Tibial nerve (tissue), 4 donors: ENCODE results near the gene LLGL2. TPM values are rescaled to one million over a fixed set of nuclear protein-coding genes. Genes with fewer than 3 reads are reported as not detected.

ENCODE experiments used
- DNase-seq, 2 donors: peaks; one replicate each; pipeline ENCODE4 v3.0.0-alpha.2; 2019; ENCODE audit warnings: low spot score in 2 of 2
- H3K27ac ChIP-seq, 4 donors: fragments of 200-600 bp; sonication (generic) in 3 of 4; one replicate each; pipeline ENCODE4 v1.5.1; 2017 to 2019; ENCODE audit warnings: mild to moderate bottlenecking in 1 of 4
- H3K27me3 ChIP-seq, 2 donors: fragments of 200-600 bp; sonication (generic) in 1 of 2; one replicate each; pipeline versions ENCODE4 v1.5.1 to v1.6.0; 2017 to 2019
- H3K36me3 ChIP-seq, 3 donors: fragments of 200-600 bp; sonication (generic); one replicate each; pipeline ENCODE4 v1.5.1; 2018 to 2019
- H3K4me1 ChIP-seq, 4 donors: fragments of 200-600 bp; sonication (generic) in 3 of 4; one replicate each; pipeline ENCODE4 v1.5.1; 2017 to 2019
- H3K4me3 ChIP-seq, 4 donors: fragments of 200-600 bp; sonication (generic) in 3 of 4; one replicate each; pipeline ENCODE4 v1.5.1; 2017 to 2019; ENCODE audit warnings: mild to moderate bottlenecking in 1 of 4, moderate library complexity in 1 of 4
- H3K9me3 ChIP-seq, 4 donors: fragments of 200-600 bp; sonication (generic) in 3 of 4; one replicate each; pipeline ENCODE4 v1.5.1; 2017 to 2019
- CTCF ChIP-seq, 5 experiments: fragments of 200-600 bp in 3 of 5; fragments of 450-650 bp in 2 of 5; sonication (generic) in 3 of 5; IDR thresholded peaks; one replicate each; pipeline ENCODE4 v1.5.1; 2016 to 2019; ENCODE audit warnings: antibody characterized with exemption in 5 of 5, mild to moderate bottlenecking in 3 of 5, moderate library complexity in 2 of 5
- EP300 ChIP-seq, 2 donors: sonication (generic); formaldehyde crosslinking; IDR thresholded peaks; one replicate each; pipeline ENCODE4 v1.6.1; 2017; ENCODE audit warnings: antibody characterized with exemption in 2 of 2, mild to moderate bottlenecking in 1 of 2
- POLR2A ChIP-seq, 2 donors: fragments of 450-650 bp; IDR thresholded peaks; one replicate each; pipeline ENCODE4 v1.6.1; 2017; ENCODE audit warnings: antibody characterized with exemption in 2 of 2, mild to moderate bottlenecking in 2 of 2, moderate library complexity in 2 of 2
- WGBS, 2 donors: methylation state at CpG; one replicate each; pipeline ENCODE4 v1.1.5; 2018; 5-methylcytosine and 5-hydroxymethylcytosine counted together
- total RNA-seq, 4 donors: library from RNA; depleted of rRNA; stranded (reverse); fragments of >200 nt; gene quantifications; one replicate each; pipeline ENCODE4 v1.1.0, GENCODE V29; 2016

The LLGL2 gene
- total RNA-seq, 4 donors from 2014 or later = 8.4 to 18.4 (median 8.8) TPM

GRCh38 chr17:75604034-75604695 is 78.7 kb downstream of the LLGL2 start:
- Histone ChIP-seq H3K4me3 (no peak overlapping the region), H3K27me3 (no peaks in the 10 kb centered on the region), H3K27ac (no peak overlapping the region), H3K9me3 (no peaks in the 10 kb centered on the region), H3K4me1 (peaks cover 0 to 21% (median 0%) of the 10 kb centered on the region in 4 donors), H3K36me3 (peaks cover 0 to 43% (median 0%) of the 10 kb centered on the region in 3 donors)
- TF ChIP-seq POLR2A (IDR thresholded peaks at IDR 0.05) (no peak), CTCF (IDR thresholded peaks at IDR 0.05) (no peak)
- no peak for DNase-seq
- WGBS, 2 donors = 71 to 78% methylated on average over 10 of the region's 12 CpGs

GRCh38 chr17:75605790-75606189 is 80.3 kb downstream of the LLGL2 start:
- H3K4me1 ChIP-seq = peaks cover 0 to 21% (median 0%) of the 10 kb centered on the region in 4 donors
- TF ChIP-seq CTCF (IDR thresholded peaks at IDR 0.05) = no peak
- no peak for TF ChIP-seq POLR2A (IDR thresholded peaks at IDR 0.05)
- TF ChIP-seq EP300 (IDR thresholded peaks at IDR 0.05) = no peak
- H3K27ac ChIP-seq = no peak overlapping the region
- no peak for DNase-seq
- H3K27me3 ChIP-seq = no peaks in the 10 kb centered on the region
- no peak overlapping the region for H3K4me3 ChIP-seq
- whole genome bisulfite sequencing, 2 donors = 81 to 93% methylated on average over 13 to 15 of the region's 16 CpGs
- H3K9me3 ChIP-seq = no peaks in the 10 kb centered on the region
- peaks cover 0 to 55% (median 0%) of the 10 kb centered on the region in 3 donors for H3K36me3 ChIP-seq

- H3K4me1 ChIP-seq = peaks cover 0 to 14% (median 0%) of the 10 kb centered on the region in 4 donors
- no peak for DNase-seq
- no peak overlapping the region for H3K4me3 ChIP-seq
- no peak overlapping the region for H3K27ac ChIP-seq
- H3K9me3 ChIP-seq = no peaks in the 10 kb centered on the region
- no peak for TF ChIP-seq EP300 (IDR thresholded peaks at IDR 0.05)
- no peak for TF ChIP-seq CTCF (IDR thresholded peaks at IDR 0.05)
- no peak for TF ChIP-seq POLR2A (IDR thresholded peaks at IDR 0.05)
- whole genome bisulfite sequencing, 2 donors = 84 to 87% methylated on average over 5 of the region's 5 CpGs
- no peaks in the 10 kb centered on the region for H3K27me3 ChIP-seq
- peaks cover 0 to 68% (median 0%) of the 10 kb centered on the region in 3 donors for H3K36me3 ChIP-seq
Observed at GRCh38 chr17:75607086-75607485, 81.6 kb downstream of the LLGL2 start.

GRCh38 chr17:75610103-75610984 is 84.8 kb downstream of the LLGL2 start:
- peaks cover 0 to 90% (median 0%) of the 10 kb centered on the region in 3 donors for H3K36me3 ChIP-seq
- TF ChIP-seq EP300 (IDR thresholded peaks at IDR 0.05) = no peak
- no peak for TF ChIP-seq POLR2A (IDR thresholded peaks at IDR 0.05)
- H3K27ac ChIP-seq = peak overlapping the region in 1 of 4 donors; percentile 71
- no peaks in the 10 kb centered on the region for H3K9me3 ChIP-seq
- no peak for DNase-seq
- 83 to 87% methylated on average over 22 to 23 of the region's 25 CpGs for WGBS, 2 donors
- peak overlapping the region in 1 of 4 donors; percentile 11 for H3K4me3 ChIP-seq
- no peaks in the 10 kb centered on the region for H3K4me1 ChIP-seq
- H3K27me3 ChIP-seq = no peaks in the 10 kb centered on the region

GRCh38 chr17:75611851-75612429 is 86.4 kb downstream of the LLGL2 start:
- no peaks in the 10 kb centered on the region for H3K4me1 ChIP-seq
- 89% methylated on average over 20 of the region's 20 CpGs for WGBS, 2 donors
- H3K4me3 ChIP-seq = no peak overlapping the region
- peak overlapping the region in 1 of 4 donors; percentile 71 for H3K27ac ChIP-seq
- peaks cover 0 to 91% (median 0%) of the 10 kb centered on the region in 3 donors for H3K36me3 ChIP-seq
- no peaks in the 10 kb centered on the region for H3K9me3 ChIP-seq
- TF ChIP-seq POLR2A (IDR thresholded peaks at IDR 0.05) (no peak), EP300 (IDR thresholded peaks at IDR 0.05) (no peak), CTCF (IDR thresholded peaks at IDR 0.05) (no peak)
- no peak for DNase-seq
- no peaks in the 10 kb centered on the region for H3K27me3 ChIP-seq
